ENCODE measurements around the gene CRIP2.

The CRIP2 gene

GRCh38 chr14:105442834-105443233, 31.8 kb upstream of the CRIP2 start:
- Histone ChIP-seq H3K36me3 (ENCODE audit: control insufficient read depth, insufficient read depth, low read length) (peaks cover 3% of the 10 kb centered on the region), H3K27me3 (ENCODE audit: control insufficient read depth, insufficient read depth, low read length, poor library complexity, severe bottlenecking) (no peaks in the 10 kb centered on the region), H3K4me3 (ENCODE audit: insufficient read depth, low read depth, low read length) (no peak overlapping the region), H3K9me3 (ENCODE audit: control insufficient read depth, low read length) (no peaks in the 10 kb centered on the region), H3K27ac (ENCODE audit: insufficient read depth, low read depth, low read length, poor library complexity, severe bottlenecking) (no peak overlapping the region), H3K4me1 (ENCODE audit: control insufficient read depth, insufficient read depth, low read length) (no peaks in the 10 kb centered on the region)
- 85 to 89% methylated on average over 12 of the region's 12 CpGs for WGBS, 2 experiments

GRCh38 chr14:105444859-105445258, 29.8 kb upstream of the CRIP2 start:
- Histone ChIP-seq H3K36me3 (ENCODE audit: control insufficient read depth, insufficient read depth, low read length) (peaks cover 5% of the 10 kb centered on the region), H3K4me1 (ENCODE audit: control insufficient read depth, insufficient read depth, low read length) (no peaks in the 10 kb centered on the region), H3K4me3 (ENCODE audit: insufficient read depth, low read depth, low read length) (no peak overlapping the region), H3K27me3 (ENCODE audit: control insufficient read depth, insufficient read depth, low read length, poor library complexity, severe bottlenecking) (no peaks in the 10 kb centered on the region), H3K27ac (ENCODE audit: insufficient read depth, low read depth, low read length, poor library complexity, severe bottlenecking) (no peak overlapping the region), H3K9me3 (ENCODE audit: control insufficient read depth, low read length) (no peaks in the 10 kb centered on the region)
- WGBS, 2 experiments, result 93 to 95% methylated on average over 17 of the region's 17 CpGs

- no peak overlapping the region for H3K27ac ChIP-seq (ENCODE audit: insufficient read depth, low read depth, low read length, poor library complexity, severe bottlenecking)
- H3K9me3 ChIP-seq (ENCODE audit: control insufficient read depth, low read length), result no peaks in the 10 kb centered on the region
- 92 to 93% methylated on average over 24 of the region's 24 CpGs for WGBS, 2 experiments
- no peaks in the 10 kb centered on the region for H3K4me1 ChIP-seq (ENCODE audit: control insufficient read depth, insufficient read depth, low read length)
- H3K27me3 ChIP-seq (ENCODE audit: control insufficient read depth, insufficient read depth, low read length, poor library complexity, severe bottlenecking), result no peaks in the 10 kb centered on the region
- peaks cover 10% of the 10 kb centered on the region for H3K36me3 ChIP-seq (ENCODE audit: control insufficient read depth, insufficient read depth, low read length)
- no peak overlapping the region for H3K4me3 ChIP-seq (ENCODE audit: insufficient read depth, low read depth, low read length)
Observed at GRCh38 chr14:105445290-105445689, 29.3 kb upstream of the CRIP2 start.

GRCh38 chr14:105445901-105446845, 28.4 kb upstream of the CRIP2 start:
- no peak overlapping the region for H3K27ac ChIP-seq (ENCODE audit: insufficient read depth, low read depth, low read length, poor library complexity, severe bottlenecking)
- no peaks in the 10 kb centered on the region for H3K4me1 ChIP-seq (ENCODE audit: control insufficient read depth, insufficient read depth, low read length)
- 95% methylated on average over 26 of the region's 26 CpGs for WGBS, 2 experiments
- no peaks in the 10 kb centered on the region for H3K27me3 ChIP-seq (ENCODE audit: control insufficient read depth, insufficient read depth, low read length, poor library complexity, severe bottlenecking)
- no peak overlapping the region for H3K4me3 ChIP-seq (ENCODE audit: insufficient read depth, low read depth, low read length)
- H3K36me3 ChIP-seq (ENCODE audit: control insufficient read depth, insufficient read depth, low read length), result peaks cover 17% of the 10 kb centered on the region
- no peaks in the 10 kb centered on the region for H3K9me3 ChIP-seq (ENCODE audit: control insufficient read depth, low read length)

- Histone ChIP-seq H3K4me1 (ENCODE audit: control insufficient read depth, insufficient read depth, low read length) (no peaks in the 10 kb centered on the region), H3K4me3 (ENCODE audit: insufficient read depth, low read depth, low read length) (no peak overlapping the region), H3K27ac (ENCODE audit: insufficient read depth, low read depth, low read length, poor library complexity, severe bottlenecking) (no peak overlapping the region), H3K9me3 (ENCODE audit: control insufficient read depth, low read length) (no peaks in the 10 kb centered on the region), H3K27me3 (ENCODE audit: control insufficient read depth, insufficient read depth, low read length, poor library complexity, severe bottlenecking) (no peaks in the 10 kb centered on the region), H3K36me3 (ENCODE audit: control insufficient read depth, insufficient read depth, low read length) (peaks cover 17% of the 10 kb centered on the region)
- WGBS, 2 experiments, result 88% methylated on average over 14 of the region's 14 CpGs
Observed at GRCh38 chr14:105446971-105447370, 27.6 kb upstream of the CRIP2 start.

GRCh38 chr14:105447651-105448640, 26.7 kb upstream of the CRIP2 start:
- no peaks in the 10 kb centered on the region for H3K27me3 ChIP-seq (ENCODE audit: control insufficient read depth, insufficient read depth, low read length, poor library complexity, severe bottlenecking)
- H3K4me1 ChIP-seq (ENCODE audit: control insufficient read depth, insufficient read depth, low read length), result no peaks in the 10 kb centered on the region
- WGBS, 2 experiments, result 94% methylated on average over 31 of the region's 31 CpGs
- no peaks in the 10 kb centered on the region for H3K9me3 ChIP-seq (ENCODE audit: control insufficient read depth, low read length)
- no peak overlapping the region for H3K4me3 ChIP-seq (ENCODE audit: insufficient read depth, low read depth, low read length)
- no peak overlapping the region for H3K27ac ChIP-seq (ENCODE audit: insufficient read depth, low read depth, low read length, poor library complexity, severe bottlenecking)
- H3K36me3 ChIP-seq (ENCODE audit: control insufficient read depth, insufficient read depth, low read length), result peaks cover 15% of the 10 kb centered on the region

GRCh38 chr14:105448706-105449111, 25.9 kb upstream of the CRIP2 start:
- peaks cover 14% of the 10 kb centered on the region for H3K36me3 ChIP-seq (ENCODE audit: control insufficient read depth, insufficient read depth, low read length)
- no peak overlapping the region for H3K27ac ChIP-seq (ENCODE audit: insufficient read depth, low read depth, low read length, poor library complexity, severe bottlenecking)
- 79 to 81% methylated on average over 16 of the region's 16 CpGs for WGBS, 2 experiments

GRCh38 chr14:105449276-105450122, 25.1 kb upstream of the CRIP2 start:
- Histone ChIP-seq H3K27me3 (ENCODE audit: control insufficient read depth, insufficient read depth, low read length, poor library complexity, severe bottlenecking) (no peaks in the 10 kb centered on the region), H3K4me1 (ENCODE audit: control insufficient read depth, insufficient read depth, low read length) (no peaks in the 10 kb centered on the region), H3K27ac (ENCODE audit: insufficient read depth, low read depth, low read length, poor library complexity, severe bottlenecking) (no peak overlapping the region), H3K4me3 (ENCODE audit: insufficient read depth, low read depth, low read length) (no peak overlapping the region), H3K36me3 (ENCODE audit: control insufficient read depth, insufficient read depth, low read length) (peaks cover 20% of the 10 kb centered on the region), H3K9me3 (ENCODE audit: control insufficient read depth, low read length) (no peaks in the 10 kb centered on the region)
- 96 to 97% methylated on average over 47 of the region's 47 CpGs for WGBS, 2 experiments

More at GRCh38 chr14:105448706-105449111, 25.9 kb upstream of the CRIP2 start:
- H3K27me3 ChIP-seq (ENCODE audit: control insufficient read depth, insufficient read depth, low read length, poor library complexity, severe bottlenecking), result no peaks in the 10 kb centered on the region
- H3K9me3 ChIP-seq (ENCODE audit: control insufficient read depth, low read length), result no peaks in the 10 kb centered on the region
- H3K4me3 ChIP-seq (ENCODE audit: insufficient read depth, low read depth, low read length), result no peak overlapping the region
- no peaks in the 10 kb centered on the region for H3K4me1 ChIP-seq (ENCODE audit: control insufficient read depth, insufficient read depth, low read length)

GRCh38 chr14:105450123-105450505, 24.5 kb upstream of the CRIP2 start:
- Histone ChIP-seq H3K9me3 (ENCODE audit: control insufficient read depth, low read length) (no peaks in the 10 kb centered on the region), H3K27me3 (ENCODE audit: control insufficient read depth, insufficient read depth, low read length, poor library complexity, severe bottlenecking) (no peaks in the 10 kb centered on the region), H3K4me3 (ENCODE audit: insufficient read depth, low read depth, low read length) (no peak overlapping the region), H3K27ac (ENCODE audit: insufficient read depth, low read depth, low read length, poor library complexity, severe bottlenecking) (no peak overlapping the region), H3K4me1 (ENCODE audit: control insufficient read depth, insufficient read depth, low read length) (no peaks in the 10 kb centered on the region), H3K36me3 (ENCODE audit: control insufficient read depth, insufficient read depth, low read length) (peaks cover 26% of the 10 kb centered on the region)
- 94 to 95% methylated on average over 22 of the region's 22 CpGs for WGBS, 2 experiments
